ENCODE data around the gene PTPRU.

The PTPRU gene

DNA sequence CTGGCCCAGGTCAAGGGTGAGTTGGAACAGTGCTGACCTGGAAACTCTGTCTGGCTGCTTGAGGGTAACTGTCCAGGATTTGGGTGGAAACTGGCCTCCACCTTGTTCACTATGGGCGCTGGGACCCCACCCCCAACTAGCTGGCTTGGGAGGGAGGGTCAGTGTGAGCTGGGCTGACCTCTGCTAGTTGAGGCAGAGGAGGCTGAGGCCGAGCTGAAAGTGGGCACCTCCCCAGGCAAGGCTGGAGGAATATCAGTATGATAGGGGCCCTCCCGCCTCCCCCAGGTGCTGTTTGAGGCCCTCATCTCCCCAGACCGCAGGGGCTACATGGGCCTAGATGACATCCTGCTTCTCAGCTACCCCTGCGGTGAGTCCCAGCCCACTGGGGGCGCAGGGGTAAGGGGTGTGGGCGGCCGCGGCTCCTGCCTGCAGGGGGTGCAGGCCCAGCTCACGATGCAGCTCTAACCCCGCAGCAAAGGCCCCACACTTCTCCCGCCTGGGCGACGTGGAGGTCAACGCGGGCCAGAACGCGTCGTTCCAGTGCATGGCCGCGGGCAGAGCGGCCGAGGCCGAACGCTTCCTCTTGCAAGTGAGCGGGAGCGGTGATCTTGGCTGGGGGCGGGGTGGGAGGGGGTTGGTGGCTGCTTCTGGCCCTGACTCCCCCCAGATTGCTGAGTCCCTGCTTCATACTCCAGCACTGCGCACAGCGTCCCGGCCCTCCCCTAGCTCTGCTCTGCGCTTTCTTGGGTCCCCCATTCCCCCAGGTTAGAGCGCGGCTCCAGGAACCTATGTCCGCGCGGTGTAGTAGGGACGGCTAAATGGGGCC is 22.9 kb downstream of the PTPRU start:
- CTCF ChIA-PET, result no interaction called here
- TF ChIP-seq TARDBP (IDR thresholded peaks at IDR 0.05) (no peak), HDGF (IDR thresholded peaks at IDR 0.05; ENCODE audit: borderline replicate concordance) (no peak), FOXA1 (IDR thresholded peaks at IDR 0.05) (no peak), PKNOX1 (IDR thresholded peaks at IDR 0.05) (no peak)
- POLR2A ChIA-PET, result interaction anchor here (1.0 kb wide), 1 partner anchor 78 kb away, joined by 4 read pairs; the partner anchor contains the start of gene SRSF4
- DNase-seq (ENCODE audit: extremely low spot score), result no peak

- CTCF ChIA-PET, result no interaction called here
- TF ChIP-seq TARDBP (IDR thresholded peaks at IDR 0.05), result no peak
- no peak for TF ChIP-seq CTBP1 (IDR thresholded peaks at IDR 0.05; ENCODE audit: borderline replicate concordance)
- TF ChIP-seq ARNT (IDR thresholded peaks at IDR 0.05), result no peak
- no peak for TF ChIP-seq FOXM1 (IDR thresholded peaks at IDR 0.05; ENCODE audit: borderline replicate concordance)
- no peak for TF ChIP-seq FOXA1 (IDR thresholded peaks at IDR 0.05)
- no peak for TF ChIP-seq ELF4 (IDR thresholded peaks at IDR 0.05)
- TF ChIP-seq LEF1 (IDR thresholded peaks at IDR 0.05; ENCODE audit: borderline replicate concordance), result no peak
- TF ChIP-seq SP1 (IDR thresholded peaks at IDR 0.05), result no peak
- TF ChIP-seq NFRKB (IDR thresholded peaks at IDR 0.05), result no peak
- no peak for TF ChIP-seq ZNF384 (IDR thresholded peaks at IDR 0.05)
- no peak for TF ChIP-seq L3MBTL2 (conservative IDR thresholded peaks at IDR 0.05)
- no peak for TF ChIP-seq HDGF (IDR thresholded peaks at IDR 0.05; ENCODE audit: borderline replicate concordance)
- DNase-seq (ENCODE audit: extremely low spot score), result no peak
- POLR2A ChIA-PET, result interaction anchor here (1.0 kb wide), 1 partner anchor 22 kb away, joined by 3 read pairs; no protein-coding TSS in a partner anchor
Observed at GRCh38 chr1:29259802-29260441, 23.6 kb downstream of the PTPRU start.

GRCh38 chr1:29260531-29260930 is 24.2 kb downstream of the PTPRU start:
- ChIA-PET CTCF (no interaction called here), POLR2A (interaction anchor here (1.0 kb wide), 1 partner anchor 22 kb away, joined by 3 read pairs; no protein-coding TSS in a partner anchor)
- TF ChIP-seq HDGF (IDR thresholded peaks at IDR 0.05; ENCODE audit: borderline replicate concordance) (no peak), NFRKB (IDR thresholded peaks at IDR 0.05) (no peak), FOXM1 (IDR thresholded peaks at IDR 0.05; ENCODE audit: borderline replicate concordance) (no peak), FOXK2 (IDR thresholded peaks at IDR 0.05) (no peak), L3MBTL2 (conservative IDR thresholded peaks at IDR 0.05) (no peak), ARNT (IDR thresholded peaks at IDR 0.05) (no peak), BHLHE40 (IDR thresholded peaks at IDR 0.05; ENCODE audit: borderline replicate concordance) (no peak), CTBP1 (IDR thresholded peaks at IDR 0.05; ENCODE audit: borderline replicate concordance) (no peak), FOXA1 (IDR thresholded peaks at IDR 0.05) (no peak), SUZ12 (IDR thresholded peaks at IDR 0.05) (no peak), LEF1 (IDR thresholded peaks at IDR 0.05; ENCODE audit: borderline replicate concordance) (no peak), SP1 (IDR thresholded peaks at IDR 0.05) (no peak), TARDBP (IDR thresholded peaks at IDR 0.05) (no peak), ZNF384 (IDR thresholded peaks at IDR 0.05) (no peak), PKNOX1 (IDR thresholded peaks at IDR 0.05) (no peak), ELF4 (IDR thresholded peaks at IDR 0.05) (no peak)
- DNase-seq (ENCODE audit: extremely low spot score), result no peak

- no peak for TF ChIP-seq SP1 (IDR thresholded peaks at IDR 0.05)
- no peak for TF ChIP-seq PKNOX1 (IDR thresholded peaks at IDR 0.05)
- no peak for TF ChIP-seq FOXM1 (IDR thresholded peaks at IDR 0.05; ENCODE audit: borderline replicate concordance)
- no peak for TF ChIP-seq L3MBTL2 (conservative IDR thresholded peaks at IDR 0.05)
- no peak for TF ChIP-seq SUZ12 (IDR thresholded peaks at IDR 0.05)
- TF ChIP-seq LEF1 (IDR thresholded peaks at IDR 0.05; ENCODE audit: borderline replicate concordance), result no peak
- no peak for TF ChIP-seq ELF4 (IDR thresholded peaks at IDR 0.05)
- no peak for TF ChIP-seq FOXK2 (IDR thresholded peaks at IDR 0.05)
- TF ChIP-seq CTBP1 (IDR thresholded peaks at IDR 0.05; ENCODE audit: borderline replicate concordance), result no peak
- TF ChIP-seq FOXA1 (IDR thresholded peaks at IDR 0.05), result no peak
- no peak for TF ChIP-seq BHLHE40 (IDR thresholded peaks at IDR 0.05; ENCODE audit: borderline replicate concordance)
- TF ChIP-seq ARNT (IDR thresholded peaks at IDR 0.05), result no peak
- no peak for TF ChIP-seq NFRKB (IDR thresholded peaks at IDR 0.05)
- TF ChIP-seq ZNF384 (IDR thresholded peaks at IDR 0.05), result no peak
- TF ChIP-seq HDGF (IDR thresholded peaks at IDR 0.05; ENCODE audit: borderline replicate concordance), result no peak
- TF ChIP-seq TARDBP (IDR thresholded peaks at IDR 0.05), result no peak
- ChIA-PET CTCF (no interaction called here), POLR2A (no interaction called here)
- no peak for DNase-seq (ENCODE audit: extremely low spot score)
Observed at GRCh38 chr1:29264773-29265389, 28.6 kb downstream of the PTPRU start.

DNA sequence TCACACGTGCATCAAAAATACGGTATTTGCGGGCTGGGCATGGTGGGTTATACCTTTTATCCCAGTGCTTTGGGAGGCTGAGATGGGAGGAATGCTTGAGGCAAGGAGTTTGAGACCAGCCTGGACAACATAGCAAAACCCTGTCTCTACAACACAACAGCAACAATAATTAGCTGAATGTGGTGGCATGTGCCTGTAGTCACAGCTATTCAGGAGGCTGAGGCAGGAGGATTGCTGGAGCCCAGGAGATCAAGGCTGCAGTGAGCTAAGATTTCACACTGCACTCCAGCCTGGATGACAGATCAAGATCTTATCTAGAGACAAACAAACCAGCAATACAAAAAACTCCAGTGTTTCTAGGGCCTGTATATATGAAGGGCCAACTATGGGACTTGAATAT is 30.6 kb downstream of the PTPRU start:
- CTCF ChIA-PET, result interaction anchor here (0.9 to 1.1 kb wide), 2 partner anchors 9 to 11 kb away, joined by 3 read pairs; no protein-coding TSS in a partner anchor
- no peak for TF ChIP-seq ZNF384 (IDR thresholded peaks at IDR 0.05)
- TF ChIP-seq PKNOX1 (IDR thresholded peaks at IDR 0.05), result no peak
- no peak for TF ChIP-seq LEF1 (IDR thresholded peaks at IDR 0.05; ENCODE audit: borderline replicate concordance)
- no peak for TF ChIP-seq L3MBTL2 (conservative IDR thresholded peaks at IDR 0.05)
- TF ChIP-seq ELF4 (IDR thresholded peaks at IDR 0.05), result no peak
- no peak for TF ChIP-seq FOXK2 (IDR thresholded peaks at IDR 0.05)
- TF ChIP-seq HDGF (IDR thresholded peaks at IDR 0.05; ENCODE audit: borderline replicate concordance), result no peak
- no peak for TF ChIP-seq NFRKB (IDR thresholded peaks at IDR 0.05)
- TF ChIP-seq BHLHE40 (IDR thresholded peaks at IDR 0.05; ENCODE audit: borderline replicate concordance), result no peak
- no peak for TF ChIP-seq FOXM1 (IDR thresholded peaks at IDR 0.05; ENCODE audit: borderline replicate concordance)
- no peak for TF ChIP-seq CTBP1 (IDR thresholded peaks at IDR 0.05; ENCODE audit: borderline replicate concordance)
- TF ChIP-seq TARDBP (IDR thresholded peaks at IDR 0.05), result no peak
- TF ChIP-seq FOXA1 (IDR thresholded peaks at IDR 0.05), result no peak
- TF ChIP-seq SP1 (IDR thresholded peaks at IDR 0.05), result no peak
- no peak for TF ChIP-seq SUZ12 (IDR thresholded peaks at IDR 0.05)
- TF ChIP-seq ARNT (IDR thresholded peaks at IDR 0.05), result no peak
- no peak for DNase-seq (ENCODE audit: extremely low spot score)
- POLR2A ChIA-PET, result interaction anchor here (0.8 kb wide), 1 partner anchor 11 kb away, joined by 3 read pairs; no protein-coding TSS in a partner anchor

Measured in HEK293T (cell line).